Measurements from ENCODE around the gene PTH2.
"Not testable (repeated sequence)": the region's sequence is repeated elsewhere in the genome, so short reads cannot be mapped to it uniquely, and the experiment has no call there.

The PTH2 gene

DNA sequence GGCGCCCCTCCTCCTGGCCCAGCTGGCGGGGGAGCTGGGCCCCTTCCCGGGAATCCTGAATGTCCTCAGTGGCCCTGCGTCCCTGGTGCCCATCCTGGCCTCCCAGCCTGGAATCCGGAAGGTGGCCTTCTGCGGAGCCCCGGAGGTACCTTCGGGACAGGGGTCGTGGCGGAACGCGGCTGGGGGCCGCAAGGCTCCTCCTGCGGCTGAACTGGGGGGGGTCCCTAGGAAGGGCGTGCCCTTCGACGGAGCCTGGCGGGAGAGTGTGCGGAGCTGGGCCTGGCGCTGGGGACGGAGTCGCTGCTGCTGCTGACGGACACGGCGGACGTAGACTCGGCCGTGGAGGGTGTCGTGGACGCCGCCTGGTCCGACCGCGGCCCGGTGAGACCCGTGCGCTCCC, 38.4 kb upstream of the PTH2 start:
- H3K27me3 ChIP-seq (ENCODE audit: control insufficient read depth, insufficient read depth, low read length) = no peaks in the 10 kb centered on the region
- DNase-seq (ENCODE audit: low read depth, low spot score) = no peak
- no peaks in the 10 kb centered on the region for H3K4me1 ChIP-seq (ENCODE audit: control insufficient read depth, insufficient read depth, low read length)
- H3K4me3 ChIP-seq (ENCODE audit: low read length) = no peak overlapping the region
- H3K27ac ChIP-seq (ENCODE audit: low read length) = no peak overlapping the region
- H3K36me3 ChIP-seq (ENCODE audit: control insufficient read depth, insufficient read depth, low read length) = peaks cover 10% of the 10 kb centered on the region
- no CpG with 5 or more reads among the region's 37 CpGs for WGBS (ENCODE audit: insufficient coverage, insufficient read length)
- no peaks in the 10 kb centered on the region for H3K9me3 ChIP-seq (ENCODE audit: control insufficient read depth, insufficient read depth, low read length)

DNA sequence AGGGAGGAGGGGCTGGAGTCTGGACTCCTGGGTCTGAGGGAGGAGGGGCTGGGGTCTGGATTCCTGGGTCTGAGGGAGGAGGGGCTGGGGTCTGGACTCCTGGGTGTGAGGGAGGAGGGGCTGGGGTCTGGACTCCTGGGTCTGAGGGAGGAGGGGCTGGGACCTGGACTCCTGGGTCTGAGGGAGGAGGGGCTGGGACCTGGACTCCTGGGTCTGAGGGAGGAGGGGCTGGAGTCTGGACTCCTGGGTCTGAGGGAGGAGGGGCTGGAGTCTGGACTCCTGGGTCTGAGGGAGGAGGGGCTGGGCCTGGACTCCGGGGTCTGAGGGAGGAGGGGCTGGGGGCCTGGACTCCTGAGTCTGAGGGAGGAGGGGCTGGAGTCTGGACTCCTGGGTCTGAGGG, 37.9 kb upstream of the PTH2 start:
- H3K9me3 ChIP-seq (ENCODE audit: control insufficient read depth, insufficient read depth, low read length); H3K4me1 ChIP-seq (ENCODE audit: control insufficient read depth, insufficient read depth, low read length); H3K4me3 ChIP-seq (ENCODE audit: low read length); H3K27me3 ChIP-seq (ENCODE audit: control insufficient read depth, insufficient read depth, low read length); H3K36me3 ChIP-seq (ENCODE audit: control insufficient read depth, insufficient read depth, low read length); H3K27ac ChIP-seq (ENCODE audit: low read length); DNase-seq (ENCODE audit: low read depth, low spot score): not testable (repeated sequence)
- WGBS (ENCODE audit: insufficient coverage, insufficient read length) = no CpG with 5 or more reads among the region's 1 CpG

DNA sequence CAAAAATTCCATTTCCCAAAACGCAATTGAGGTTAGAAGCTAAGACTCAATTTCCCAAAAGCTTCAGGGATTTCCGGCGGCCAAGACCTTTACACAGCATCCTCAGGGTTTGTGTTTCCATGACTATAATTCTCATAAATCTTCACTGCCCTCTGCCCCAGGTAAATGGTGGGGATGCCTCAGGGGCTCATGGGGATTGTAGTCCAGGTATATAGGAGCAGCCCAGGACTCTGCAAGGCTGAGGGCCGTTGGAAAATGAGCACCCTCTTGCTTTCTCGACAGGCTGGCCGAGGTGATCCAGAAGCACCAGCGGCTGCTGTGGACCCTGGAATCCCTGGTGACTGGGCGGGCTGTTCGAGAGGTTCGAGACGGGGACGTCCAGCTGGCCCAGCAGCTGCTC, 36.1 kb upstream of the PTH2 start:
- Histone ChIP-seq H3K4me3 (ENCODE audit: low read length) (no peak overlapping the region), H3K9me3 (ENCODE audit: control insufficient read depth, insufficient read depth, low read length) (no peaks in the 10 kb centered on the region), H3K4me1 (ENCODE audit: control insufficient read depth, insufficient read depth, low read length) (no peaks in the 10 kb centered on the region), H3K27me3 (ENCODE audit: control insufficient read depth, insufficient read depth, low read length) (no peaks in the 10 kb centered on the region), H3K36me3 (ENCODE audit: control insufficient read depth, insufficient read depth, low read length) (peaks cover 3% of the 10 kb centered on the region; the same call in 1 of the 2 replicates), H3K27ac (ENCODE audit: low read length) (no peak overlapping the region)
- no peak for DNase-seq (ENCODE audit: low read depth, low spot score)
- WGBS (ENCODE audit: insufficient coverage, insufficient read length) = no CpG with 5 or more reads among the region's 12 CpGs

DNA sequence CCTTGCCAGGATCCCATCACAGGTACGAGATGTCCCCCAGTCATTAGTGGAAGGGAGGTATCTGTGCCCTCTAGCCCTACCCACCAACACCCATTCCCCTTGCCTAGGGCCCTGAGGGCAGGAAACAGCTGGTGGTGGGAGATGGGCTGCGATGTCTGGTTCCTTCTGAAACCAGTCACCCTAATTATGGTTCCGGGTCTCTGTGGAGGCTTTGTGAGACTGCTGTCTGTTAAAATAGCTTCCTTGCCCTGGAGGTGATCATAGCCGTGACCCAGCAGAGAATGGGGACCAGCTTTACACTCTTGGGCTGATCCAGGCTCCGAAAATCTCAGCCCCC, 35.3 kb upstream of the PTH2 start:
- Histone ChIP-seq H3K4me3 (ENCODE audit: low read length) (no peak overlapping the region), H3K4me1 (ENCODE audit: control insufficient read depth, insufficient read depth, low read length) (no peaks in the 10 kb centered on the region), H3K36me3 (ENCODE audit: control insufficient read depth, insufficient read depth, low read length) (no peaks in the 10 kb centered on the region), H3K9me3 (ENCODE audit: control insufficient read depth, insufficient read depth, low read length) (no peaks in the 10 kb centered on the region), H3K27me3 (ENCODE audit: control insufficient read depth, insufficient read depth, low read length) (no peaks in the 10 kb centered on the region), H3K27ac (ENCODE audit: low read length) (no peak overlapping the region)
- no peak for DNase-seq (ENCODE audit: low read depth, low spot score)
- WGBS (ENCODE audit: insufficient coverage, insufficient read length) = no CpG with 5 or more reads among the region's 5 CpGs

DNA sequence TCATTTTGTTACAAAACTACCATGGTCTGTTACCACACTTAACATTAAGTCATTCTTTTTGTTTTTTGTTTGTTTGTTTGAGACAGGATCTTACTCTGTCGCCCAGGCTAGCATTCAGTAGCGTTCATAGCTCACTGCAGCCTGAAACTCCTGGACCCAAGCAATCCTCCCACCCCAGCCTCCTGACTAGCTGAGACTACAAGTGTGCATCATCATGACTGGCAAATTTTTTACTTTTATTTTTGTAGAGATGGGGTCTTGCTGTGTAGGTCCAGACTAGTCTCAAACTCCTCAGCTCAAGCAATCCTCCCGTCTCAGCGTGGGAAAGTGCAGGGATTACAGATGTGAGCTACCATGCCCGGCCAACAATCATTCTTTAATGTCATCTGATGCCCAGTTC, 33.1 kb upstream of the PTH2 start:
- no CpG with 5 or more reads among the region's 5 CpGs for WGBS (ENCODE audit: insufficient coverage, insufficient read length)
- no peak overlapping the region for H3K27ac ChIP-seq (ENCODE audit: low read length)
- no peaks in the 10 kb centered on the region for H3K4me1 ChIP-seq (ENCODE audit: control insufficient read depth, insufficient read depth, low read length)
- H3K9me3 ChIP-seq (ENCODE audit: control insufficient read depth, insufficient read depth, low read length) = no peaks in the 10 kb centered on the region
- no peaks in the 10 kb centered on the region for H3K27me3 ChIP-seq (ENCODE audit: control insufficient read depth, insufficient read depth, low read length)
- H3K36me3 ChIP-seq (ENCODE audit: control insufficient read depth, insufficient read depth, low read length) = no peaks in the 10 kb centered on the region
- no peak overlapping the region for H3K4me3 ChIP-seq (ENCODE audit: low read length)
- no peak for DNase-seq (ENCODE audit: low read depth, low spot score)

DNA sequence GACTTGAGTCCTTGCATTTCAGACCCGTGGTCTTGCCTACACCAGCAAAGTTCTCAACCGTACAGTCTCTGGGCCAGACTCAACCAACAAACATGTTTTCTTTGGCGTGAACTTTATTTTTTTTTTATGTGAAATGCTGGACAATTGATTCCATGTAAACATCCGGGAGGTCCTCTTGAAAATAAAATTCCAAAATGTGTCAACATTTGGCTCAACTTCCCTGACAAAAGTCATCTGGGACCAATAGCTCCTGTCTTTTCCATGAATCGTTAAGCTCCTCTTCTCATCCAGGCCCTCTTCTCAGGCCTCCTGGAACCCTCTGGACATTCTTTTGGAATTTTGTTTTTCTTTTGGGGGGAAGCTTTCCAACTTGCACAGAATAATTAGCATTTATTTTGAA, 32.5 kb upstream of the PTH2 start:
- Histone ChIP-seq H3K36me3 (ENCODE audit: control insufficient read depth, insufficient read depth, low read length) (no peaks in the 10 kb centered on the region), H3K4me3 (ENCODE audit: low read length) (no peak overlapping the region), H3K9me3 (ENCODE audit: control insufficient read depth, insufficient read depth, low read length) (no peaks in the 10 kb centered on the region), H3K4me1 (ENCODE audit: control insufficient read depth, insufficient read depth, low read length) (no peaks in the 10 kb centered on the region), H3K27ac (ENCODE audit: low read length) (no peak overlapping the region), H3K27me3 (ENCODE audit: control insufficient read depth, insufficient read depth, low read length) (no peaks in the 10 kb centered on the region)
- WGBS (ENCODE audit: insufficient coverage, insufficient read length) = no CpG with 5 or more reads among the region's 5 CpGs
- no peak for DNase-seq (ENCODE audit: low read depth, low spot score)

DNA sequence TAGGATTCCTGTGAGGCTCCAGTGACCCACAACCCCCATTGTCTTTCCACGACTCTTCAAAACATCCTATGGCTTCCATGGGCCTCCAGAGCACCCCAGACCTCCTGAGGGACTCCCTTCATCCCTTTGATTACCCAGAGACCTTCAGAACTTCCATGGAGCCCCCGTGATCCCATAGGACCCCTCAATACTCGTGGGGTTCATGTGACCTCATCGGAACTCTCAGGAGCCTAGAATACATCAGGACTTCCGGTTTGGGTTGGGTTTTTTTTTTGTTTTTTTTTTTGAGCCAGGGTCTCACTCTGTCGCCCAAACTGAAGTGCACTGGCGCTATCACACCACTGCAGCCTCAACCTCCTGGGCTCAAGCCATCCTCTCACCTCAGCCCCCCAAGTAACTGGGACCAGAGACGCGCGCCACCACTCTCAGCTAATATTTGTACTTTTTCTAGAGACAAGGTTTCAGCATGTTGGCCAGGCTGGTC, 30.6 kb upstream of the PTH2 start:
- no peak for DNase-seq (ENCODE audit: low read depth, low spot score)
- peaks cover 4% of the 10 kb centered on the region; the same call in 1 of the 2 replicates for H3K36me3 ChIP-seq (ENCODE audit: control insufficient read depth, insufficient read depth, low read length)
- H3K4me3 ChIP-seq (ENCODE audit: low read length) = peak overlapping the region; percentile 54; the same call in 1 of the 2 replicates
- WGBS (ENCODE audit: insufficient coverage, insufficient read length) = no CpG with 5 or more reads among the region's 10 CpGs
- H3K9me3 ChIP-seq (ENCODE audit: control insufficient read depth, insufficient read depth, low read length) = no peaks in the 10 kb centered on the region
- H3K4me1 ChIP-seq (ENCODE audit: control insufficient read depth, insufficient read depth, low read length) = no peaks in the 10 kb centered on the region
- no peaks in the 10 kb centered on the region for H3K27me3 ChIP-seq (ENCODE audit: control insufficient read depth, insufficient read depth, low read length)
- no peak overlapping the region for H3K27ac ChIP-seq (ENCODE audit: low read length)

DNA sequence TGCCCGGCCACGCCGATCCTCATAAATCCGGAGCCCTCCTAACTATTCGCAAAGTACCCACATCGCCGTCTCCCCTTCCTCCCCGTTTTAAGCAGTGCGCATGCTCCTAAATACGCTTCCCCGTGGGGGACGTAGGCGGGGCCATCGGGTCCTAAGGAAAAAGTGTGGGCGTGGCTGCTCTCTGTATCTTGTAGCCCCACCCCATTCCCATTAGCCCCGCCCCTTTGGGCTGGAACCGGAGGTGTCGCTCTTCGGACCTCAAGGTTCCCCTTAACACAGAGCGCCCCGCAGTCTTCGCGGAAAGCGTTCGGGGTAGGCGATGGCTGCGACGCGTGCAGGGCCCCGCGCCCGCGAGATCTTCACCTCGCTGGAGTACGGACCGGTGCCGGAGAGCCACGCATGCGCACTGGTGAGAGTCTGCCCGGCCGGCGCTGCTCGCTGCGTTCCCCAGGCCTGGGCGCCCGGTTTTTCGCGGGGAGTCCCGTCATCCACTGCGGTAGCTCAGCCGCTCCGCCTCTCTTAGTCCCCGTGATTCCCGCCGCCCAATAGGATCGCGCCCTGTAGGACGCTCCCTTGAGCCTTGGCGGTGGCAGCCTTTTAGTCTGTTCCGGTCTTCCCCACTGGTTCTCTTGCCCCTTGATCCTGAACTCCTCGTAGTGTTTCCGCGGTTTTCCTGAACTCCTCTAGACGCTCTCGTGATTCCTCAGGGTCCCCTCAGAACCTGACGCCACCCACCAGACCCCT, 29.9 kb upstream of the PTH2 start, which contains the start of gene ALDH16A1:
TSS of gene ALDH16A1 (plus strand) at position 213 of the 744 bp plus-strand sequence. CDS start at position 320, 107 bp downstream.
- Histone ChIP-seq H3K27ac (ENCODE audit: low read length) (no peak within 1 kb of the TSS), H3K4me3 (ENCODE audit: low read length) (peak within 1 kb of the TSS; percentile 54), H3K9me3 (ENCODE audit: control insufficient read depth, insufficient read depth, low read length) (no peaks in the 10 kb centered on the region), H3K27me3 (ENCODE audit: control insufficient read depth, insufficient read depth, low read length) (no peaks in the 10 kb centered on the region), H3K4me1 (ENCODE audit: control insufficient read depth, insufficient read depth, low read length) (no peaks in the 10 kb centered on the region), H3K36me3 (ENCODE audit: control insufficient read depth, insufficient read depth, low read length) (peaks cover 4% of the 10 kb centered on the region; the same call in 1 of the 2 replicates)
- DNase-seq (ENCODE audit: low read depth, low spot score) = peak; percentile 94
- no CpG with 5 or more reads among the region's 66 CpGs for WGBS (ENCODE audit: insufficient coverage, insufficient read length)

DNA sequence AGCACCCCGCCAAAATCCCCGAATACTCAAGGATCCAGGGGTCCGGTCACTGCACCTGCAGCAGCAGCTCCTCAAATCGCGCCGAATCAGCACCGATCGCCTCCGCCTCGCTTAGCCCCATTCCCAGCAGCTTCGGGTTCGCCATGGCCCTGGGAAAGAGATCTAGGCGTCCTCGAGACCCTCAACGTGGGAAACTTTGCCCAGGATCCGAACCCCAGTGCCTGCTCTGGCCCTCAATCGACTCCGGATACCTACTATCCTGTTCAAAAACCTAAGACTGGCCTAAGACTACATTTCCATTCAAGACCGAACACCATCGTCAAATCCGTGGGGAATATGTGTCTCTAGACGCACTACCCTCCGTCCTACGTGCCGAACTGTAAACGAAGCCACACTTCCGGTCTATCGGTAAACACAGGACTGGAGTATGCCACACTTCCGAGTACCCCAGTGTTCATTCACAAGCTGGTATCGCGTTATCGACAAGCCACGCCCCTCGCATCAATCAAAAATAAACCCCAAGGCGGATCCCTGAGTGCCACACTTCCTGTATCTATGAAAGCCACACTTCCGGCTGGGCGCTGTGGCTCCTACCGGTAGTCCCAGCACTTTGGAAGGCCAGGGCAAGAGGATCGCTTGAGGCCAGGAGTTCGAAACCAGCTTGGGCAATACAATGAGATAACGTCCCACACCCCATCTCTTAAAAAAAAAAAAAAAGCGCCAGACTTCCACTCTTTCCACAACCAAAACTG, 28.4 kb upstream of the PTH2 start, which contains the start of gene PIH1D1:
TSS of gene PIH1D1 (minus strand) at position 385 of the 752 bp plus-strand sequence. CDS start at position 145, 240 bp downstream.
- DNase-seq (ENCODE audit: low read depth, low spot score) = peak; percentile 100
- peak within 1 kb of the TSS; percentile 57 for H3K4me3 ChIP-seq (ENCODE audit: low read length)
- H3K27me3 ChIP-seq (ENCODE audit: control insufficient read depth, insufficient read depth, low read length) = no peaks in the 10 kb centered on the region
- no peaks in the 10 kb centered on the region for H3K9me3 ChIP-seq (ENCODE audit: control insufficient read depth, insufficient read depth, low read length)
- no peaks in the 10 kb centered on the region for H3K4me1 ChIP-seq (ENCODE audit: control insufficient read depth, insufficient read depth, low read length)
- no peak within 1 kb of the TSS for H3K27ac ChIP-seq (ENCODE audit: low read length)
- WGBS (ENCODE audit: insufficient coverage, insufficient read length) = no CpG with 5 or more reads among the region's 42 CpGs
- peaks cover 10% of the 10 kb centered on the region for H3K36me3 ChIP-seq (ENCODE audit: control insufficient read depth, insufficient read depth, low read length)

DNA sequence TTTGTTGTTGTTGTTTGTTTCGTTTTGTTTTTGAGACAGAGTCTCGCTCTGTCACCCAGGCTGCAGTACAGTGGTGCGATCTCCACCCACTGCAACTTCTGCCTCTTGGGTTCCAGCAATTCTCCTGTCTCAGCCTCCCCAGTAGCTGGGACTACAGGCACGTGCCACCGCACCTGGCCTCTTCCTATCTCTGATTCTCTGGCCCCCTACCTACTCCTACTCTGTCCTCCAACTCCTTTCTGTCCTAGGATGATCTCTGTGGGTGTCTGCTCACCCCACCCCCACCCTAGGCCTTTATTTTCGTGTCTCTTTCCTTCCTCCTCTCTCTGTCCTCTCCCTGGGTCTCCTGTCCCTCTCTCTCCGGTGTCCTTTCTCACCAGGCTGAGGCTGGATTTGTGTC, 27.2 kb upstream of the PTH2 start:
- no peaks in the 10 kb centered on the region for H3K27me3 ChIP-seq (ENCODE audit: control insufficient read depth, insufficient read depth, low read length)
- peaks cover 12% of the 10 kb centered on the region for H3K36me3 ChIP-seq (ENCODE audit: control insufficient read depth, insufficient read depth, low read length)
- no CpG with 5 or more reads among the region's 7 CpGs for WGBS (ENCODE audit: insufficient coverage, insufficient read length)
- no peak for DNase-seq (ENCODE audit: low read depth, low spot score)
- H3K4me3 ChIP-seq (ENCODE audit: low read length) = no peak overlapping the region
- no peaks in the 10 kb centered on the region for H3K4me1 ChIP-seq (ENCODE audit: control insufficient read depth, insufficient read depth, low read length)
- no peak overlapping the region for H3K27ac ChIP-seq (ENCODE audit: low read length)
- H3K9me3 ChIP-seq (ENCODE audit: control insufficient read depth, insufficient read depth, low read length) = no peaks in the 10 kb centered on the region
